PC-3 (cell line): ENCODE results near the gene KEAP1. TPM values are rescaled to one million over a fixed set of nuclear protein-coding genes. Genes with fewer than 3 reads are reported as not detected.
A peak's percentile ranks its signal among the peaks of the same experiment; 100 is the strongest.

ENCODE experiments used
- ATAC-seq: fragments of 200-7000 bp; cut with Tn5 transposase; 2 replicates; pipeline ENCODE4 v1.9.1; 2020; ENCODE audit warnings: mild to moderate bottlenecking, moderate library complexity
- Bru-seq: library from RNA; stranded (reverse); fragments of 400-500 nt; gene quantifications from one replicate; lab custom pipeline; 2021; lab: Mats Ljungman, UMichigan
- BruChase-seq, 2 experiments: library from RNA; stranded (reverse); fragments of 400-500 nt; gene quantifications; one replicate each; lab custom pipeline; 2021; lab: Mats Ljungman, UMichigan
- BruUV-seq: library from RNA; stranded (reverse); fragments of 400-500 nt; replicated peaks from 2 replicates; lab custom pipeline; 2021; lab: Mats Ljungman, UMichigan
- CTCF ChIA-PET: fragments of 300-600 bp; sonication (Branson Sonifier 250); formaldehyde crosslinking; loops from one replicate; lab custom pipeline; 2022; ENCODE audit warnings: antibody characterized with exemption; lab: Charles Lee
- POLR2A ChIA-PET: fragments of 300-600 bp; sonication (Branson Sonifier 250); formaldehyde crosslinking; loops from one replicate; lab custom pipeline; 2022; ENCODE audit warnings: antibody characterized with exemption; ENCODE audit not compliant: unreplicated experiment; lab: Charles Lee
- DNase-seq: peaks from one replicate; pipeline ENCODE4 v3.0.0-alpha.2; 2015
- H2AFZ ChIP-seq: fragments of 300-600 bp; sonication (generic); 2 replicates; pipeline ENCODE4 v1.6.0; 2016; ENCODE audit warnings: antibody characterized with exemption, low read length
- H3F3A ChIP-seq: fragments of 300-600 bp; sonication (generic); one replicate; pipeline ENCODE4 v1.6.0; 2017; ENCODE audit warnings: antibody characterized with exemption, low read length, control low read depth, mild to moderate bottlenecking; ENCODE audit not compliant: unreplicated experiment
- H3K27ac ChIP-seq: fragments of 300-600 bp; sonication (generic); 2 replicates; pipeline ENCODE4 v1.5.1; 2016; ENCODE audit warnings: mild to moderate bottlenecking, low read length
- H3K27me3 ChIP-seq: fragments of 300-600 bp; sonication (generic); 2 replicates; pipeline ENCODE4 v1.6.1; 2016; ENCODE audit warnings: low read length, mixed read lengths
- H3K36me3 ChIP-seq: fragments of 300-600 bp; sonication (generic); 2 replicates; pipeline ENCODE4 v1.6.1; 2016; ENCODE audit warnings: low read depth, mixed run types, low read length, mixed read lengths
- H3K4me1 ChIP-seq: fragments of 300-600 bp; sonication (generic); 2 replicates; pipeline ENCODE4 v1.5.1; 2016; ENCODE audit warnings: low read length; ENCODE audit not compliant: insufficient read depth
- H3K4me2 ChIP-seq: fragments of 300-600 bp; sonication (generic); 2 replicates; pipeline ENCODE4 v1.6.0; 2016; ENCODE audit warnings: low read length
- H3K4me3 ChIP-seq: fragments of 300-600 bp; sonication (generic); 2 replicates; pipeline ENCODE4 v1.5.1; 2016; ENCODE audit warnings: mild to moderate bottlenecking, low read length, mixed read lengths
- H3K79me2 ChIP-seq: fragments of 300-600 bp; sonication (generic); 2 replicates; pipeline ENCODE4 v1.6.1; 2017; ENCODE audit warnings: low read length, mixed read lengths
- H3K9ac ChIP-seq: fragments of 300-600 bp; sonication (generic); 2 replicates; pipeline ENCODE4 v1.6.0; 2016; ENCODE audit warnings: mild to moderate bottlenecking, low read length
- H3K9me2 ChIP-seq: fragments of 300-600 bp; sonication (generic); replicated peaks from 2 replicates; pipeline ENCODE4 v1.6.1; 2016; ENCODE audit warnings: mixed run types, low read length, mixed read lengths
- H3K9me3 ChIP-seq: fragments of 300-600 bp; sonication (generic); 2 replicates; pipeline ENCODE4 v1.6.1; 2016; ENCODE audit warnings: low read length, mixed read lengths
- H4K20me1 ChIP-seq: fragments of 300-600 bp; sonication (generic); 2 replicates; pipeline ENCODE4 v1.6.1; 2016; ENCODE audit warnings: low read length, mixed read lengths
- EZH2 ChIP-seq: fragments of 300-600 bp; sonication (generic); IDR thresholded peaks from one replicate; pipeline ENCODE4 v1.6.1; 2017; ENCODE audit warnings: antibody characterized with exemption, mild to moderate bottlenecking, low read length; ENCODE audit not compliant: unreplicated experiment
- EZH2phosphoT487 ChIP-seq: fragments of 300-600 bp; sonication (generic); IDR thresholded peaks from 2 replicates; pipeline ENCODE4 v1.6.1; 2018; ENCODE audit warnings: mild to moderate bottlenecking, antibody characterized with exemption, low read length, borderline replicate concordance
- intact Hi-C: fragments of 100-400 bp; cut with micrococcal nuclease; formaldehyde crosslinking; loops from 2 replicates; pipeline ENCODE4 v1.9.0; 2023
- long read RNA-seq: library from polyadenylated mRNA; unstranded; transcript quantifications from one replicate; pipeline ENCODE4 v2.0.0, GENCODE V29; 2021; ENCODE audit not compliant: unreplicated experiment
- total RNA-seq: library from RNA; depleted of rRNA; stranded (reverse); fragments of >200 nt; gene quantifications from 2 replicates; pipeline ENCODE4 v1.2.3, GENCODE V29; 2014; rRNA removed
- TF ChIP-seq, protein P1 (sequence below): fragments of 300-600 bp; sonication (generic); conservative IDR thresholded peaks from 2 replicates; pipeline ENCODE4 v1.5.1; 2017; ENCODE audit warnings: antibody characterized with exemption, low read depth, mild to moderate bottlenecking, low read length

The KEAP1 gene
- total RNA-seq = 151 and 184 TPM in 2 replicates
- percentile 70 among the genes with signal in this experiment for Bru-seq, nascent RNA
- percentile 91 among the genes with signal in this experiment for BruChase-seq, experiment 1, labeled RNA remaining after a 6-hour chase
- BruChase-seq, experiment 2, labeled RNA remaining after a 2-hour chase = percentile 81 among the genes with signal in this experiment
- long read RNA-seq, transcript KEAP1-201 (6 exons, 2,955 nt) = minor isoform, 87 of 366 reads
- long read RNA-seq, transcript KEAP1-202 (6 exons, 2,648 nt) = major isoform, 191 of 366 reads
- long read RNA-seq, partial matches to known transcripts = 43 of 366 reads
- long read RNA-seq, other reads (novel, unspliced or antisense) = 45 of 366 reads

DNA sequence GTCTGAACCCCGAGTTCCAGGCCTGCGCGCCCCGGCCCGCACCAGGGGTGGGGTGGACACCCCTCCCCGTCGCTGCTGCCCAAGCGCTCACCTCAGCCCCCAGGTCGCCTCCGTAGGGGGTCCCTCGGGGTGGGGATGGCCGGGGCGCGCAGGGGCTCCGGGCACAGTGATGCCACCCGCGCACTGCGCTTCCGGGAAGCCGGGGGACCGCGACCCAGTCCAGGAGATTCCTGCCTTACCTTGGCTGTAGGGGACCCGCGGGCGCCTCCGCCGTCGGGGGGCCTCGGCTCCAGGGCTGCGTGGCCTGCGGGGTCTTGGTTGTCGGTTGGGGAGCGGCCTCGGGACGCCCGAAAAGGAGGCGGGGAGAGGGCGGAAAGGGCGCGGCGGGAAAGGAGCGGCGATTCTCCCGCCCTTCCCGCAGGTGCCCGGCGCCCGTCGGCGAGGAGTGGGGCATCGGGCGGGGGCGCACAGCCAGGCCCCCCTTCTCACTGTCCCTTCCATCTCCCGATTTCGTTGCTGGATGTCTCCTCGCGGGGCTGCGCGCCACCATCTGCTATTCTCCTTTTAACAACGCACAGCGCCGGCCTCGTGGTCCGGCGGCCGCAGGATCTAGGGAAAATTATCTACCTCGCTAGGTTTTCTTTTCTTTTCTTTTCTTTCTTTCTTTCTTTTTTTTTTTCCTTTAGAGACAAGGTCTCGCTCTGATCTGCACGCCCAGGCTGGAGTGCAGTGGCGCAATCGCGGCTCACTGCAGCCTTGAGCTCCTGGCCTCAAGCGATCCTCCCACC is at the start of gene KEAP1:
TSS of gene KEAP1 (minus strand) at position 355 of the 788 bp plus-strand sequence. CDS start 3,323 bp downstream, outside the sequence.
- BruUV-seq = TSS peak; percentile 64
- CTCF ChIA-PET = no interaction called here
- intact Hi-C loops = no loop called here

DNA sequence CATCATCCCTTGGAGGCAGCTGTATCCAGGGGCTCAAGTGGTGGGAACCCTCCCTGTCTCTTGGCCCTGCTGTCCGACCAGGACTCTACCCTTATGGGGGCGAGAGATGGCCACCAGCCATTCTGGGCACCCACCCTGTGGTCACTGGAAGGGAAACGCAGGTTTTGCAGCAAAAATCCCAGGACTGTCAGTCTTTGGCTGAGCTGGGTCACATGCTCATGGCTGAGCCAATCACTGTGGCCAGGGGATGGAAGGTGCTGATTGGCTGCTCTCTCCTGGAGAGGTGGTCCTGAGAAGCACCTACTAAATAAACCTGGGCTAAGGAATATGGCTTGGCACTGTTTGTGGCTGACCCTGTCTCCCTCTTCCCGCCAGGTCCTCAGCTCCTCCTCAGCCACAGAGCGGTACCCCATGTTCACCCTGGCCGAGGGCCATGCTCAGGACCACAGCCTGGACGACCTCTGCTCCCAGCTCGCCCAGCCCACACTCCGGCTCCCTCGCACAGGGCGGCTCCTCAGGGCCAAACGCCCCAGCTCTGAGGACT is 49.4 kb upstream of the KEAP1 start:
- ATAC-seq (peak; percentile 71), DNase-seq (peak; percentile 47)
- Histone ChIP-seq H3K27me3 (no peaks in the 10 kb centered on the region), H3K4me1 (no peaks in the 10 kb centered on the region), H4K20me1 (no peaks in the 10 kb centered on the region), H3F3A (no peaks in the 10 kb centered on the region), H2AFZ (no peak overlapping the region), H3K9me2 (no peaks in the 10 kb centered on the region), H3K27ac (no peak overlapping the region), H3K9me3 (no peaks in the 10 kb centered on the region), H3K79me2 (no peaks in the 10 kb centered on the region), H3K4me2 (no peak overlapping the region), H3K4me3 (no peak overlapping the region), H3K9ac (no peak overlapping the region), H3K36me3 (peaks cover 35% of the 10 kb centered on the region)
- CTCF ChIA-PET = no interaction called here
- intact Hi-C loops = no loop called here
- BruUV-seq = no TSS peak
- POLR2A ChIA-PET = no interaction called here
- no peak for TF ChIP-seq EZH2
- no peak for TF ChIP-seq EZH2phosphoT487
- TF ChIP-seq, protein P1, sequence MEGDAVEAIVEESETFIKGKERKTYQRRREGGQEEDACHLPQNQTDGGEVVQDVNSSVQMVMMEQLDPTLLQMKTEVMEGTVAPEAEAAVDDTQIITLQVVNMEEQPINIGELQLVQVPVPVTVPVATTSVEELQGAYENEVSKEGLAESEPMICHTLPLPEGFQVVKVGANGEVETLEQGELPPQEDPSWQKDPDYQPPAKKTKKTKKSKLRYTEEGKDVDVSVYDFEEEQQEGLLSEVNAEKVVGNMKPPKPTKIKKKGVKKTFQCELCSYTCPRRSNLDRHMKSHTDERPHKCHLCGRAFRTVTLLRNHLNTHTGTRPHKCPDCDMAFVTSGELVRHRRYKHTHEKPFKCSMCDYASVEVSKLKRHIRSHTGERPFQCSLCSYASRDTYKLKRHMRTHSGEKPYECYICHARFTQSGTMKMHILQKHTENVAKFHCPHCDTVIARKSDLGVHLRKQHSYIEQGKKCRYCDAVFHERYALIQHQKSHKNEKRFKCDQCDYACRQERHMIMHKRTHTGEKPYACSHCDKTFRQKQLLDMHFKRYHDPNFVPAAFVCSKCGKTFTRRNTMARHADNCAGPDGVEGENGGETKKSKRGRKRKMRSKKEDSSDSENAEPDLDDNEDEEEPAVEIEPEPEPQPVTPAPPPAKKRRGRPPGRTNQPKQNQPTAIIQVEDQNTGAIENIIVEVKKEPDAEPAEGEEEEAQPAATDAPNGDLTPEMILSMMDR = no peak

More for the DNA sequence above, at the start of gene KEAP1:
- Histone ChIP-seq H3K4me1 (peaks cover 4% of the 10 kb centered on the region; the same call in 1 of the 2 replicates), H3F3A (no peaks in the 10 kb centered on the region), H4K20me1 (0 out of 2 replicates have a peak, but pooled peaks cover 7% of the 10 kb centered on the region), H3K9me3 (no peaks in the 10 kb centered on the region), H3K36me3 (peaks cover 15% of the 10 kb centered on the region), H3K27ac (peak within 1 kb of the TSS; percentile 73), H3K4me2 (peak within 1 kb of the TSS; percentile 91), H3K79me2 (peaks cover 43% of the 10 kb centered on the region), H2AFZ (peak within 1 kb of the TSS; percentile 91), H3K9ac (peak within 1 kb of the TSS; percentile 98), H3K9me2 (no peaks in the 10 kb centered on the region), H3K4me3 (peak within 1 kb of the TSS; percentile 86), H3K27me3 (no peaks in the 10 kb centered on the region)
- peak; percentile 35 for DNase-seq
- no peak for TF ChIP-seq EZH2phosphoT487
- TF ChIP-seq, protein P1 = no peak
- no peak for TF ChIP-seq EZH2
- peak; percentile 31 for ATAC-seq
- POLR2A ChIA-PET = no interaction called here
